Measurements from ENCODE around the gene SEC11C. TPM values are rescaled to one million over a fixed set of nuclear protein-coding genes. Genes with fewer than 3 reads are reported as not detected.

The SEC11C gene
- total and polyA plus RNA-seq, 12 donors: 13.1 to 63.0 (median 21.0) TPM

GRCh38 chr18:59148192-59148591 lies 8.5 kb downstream of the SEC11C start:
- no peak overlapping the region for H3K4me3 ChIP-seq
- H3K36me3 ChIP-seq: peaks cover 0 to 38% (median 16%) of the 10 kb centered on the region in 9 donors
- peaks cover 0 to 17% (median 5%) of the 10 kb centered on the region in 9 donors for H3K4me1 ChIP-seq
- H3K27ac ChIP-seq: no peak overlapping the region
- DNase-seq (no peak), ATAC-seq (no peak)
- no peaks in the 10 kb centered on the region for H3K9me3 ChIP-seq
- no peaks in the 10 kb centered on the region for H3K27me3 ChIP-seq
- TF ChIP-seq CTCF (IDR thresholded peaks at IDR 0.05): no peak
- WGBS, 2 donors: 88 to 95% methylated on average over 8 of the region's 8 CpGs
- intact Hi-C loops (cut with DNase I): no loop called here

- ATAC-seq (no peak), DNase-seq (no peak)
- Histone ChIP-seq H3K9me3 (no peaks in the 10 kb centered on the region), H3K27me3 (no peaks in the 10 kb centered on the region), H3K4me1 (peaks cover 0 to 17% (median 5%) of the 10 kb centered on the region in 9 donors), H3K4me3 (no peak overlapping the region), H3K36me3 (peaks cover 0 to 46% (median 16%) of the 10 kb centered on the region in 9 donors), H3K27ac (no peak overlapping the region)
- intact Hi-C loops (cut with DNase I): no loop called here
- 89 to 91% methylated on average over 2 of the region's 2 CpGs for WGBS, 2 donors
- no peak for TF ChIP-seq CTCF (IDR thresholded peaks at IDR 0.05)
Observed at GRCh38 chr18:59149007-59149406, 9.3 kb downstream of the SEC11C start.

- TF ChIP-seq CTCF (IDR thresholded peaks at IDR 0.05): no peak
- H3K27ac ChIP-seq: no peak overlapping the region
- 93 to 97% methylated on average over 8 of the region's 8 CpGs for WGBS, 2 donors
- peaks cover 0 to 17% (median 5%) of the 10 kb centered on the region in 9 donors for H3K4me1 ChIP-seq
- ATAC-seq (no peak), DNase-seq (no peak)
- H3K27me3 ChIP-seq: no peaks in the 10 kb centered on the region
- H3K36me3 ChIP-seq: peaks cover 0 to 50% (median 16%) of the 10 kb centered on the region in 9 donors
- H3K4me3 ChIP-seq: no peak overlapping the region
- intact Hi-C loops (cut with DNase I): no loop called here
- no peaks in the 10 kb centered on the region for H3K9me3 ChIP-seq
Observed at GRCh38 chr18:59149416-59149815, 9.7 kb downstream of the SEC11C start.

- Histone ChIP-seq H3K27ac (no peak overlapping the region), H3K27me3 (no peaks in the 10 kb centered on the region), H3K9me3 (no peaks in the 10 kb centered on the region), H3K36me3 (peaks cover 0 to 59% (median 16%) of the 10 kb centered on the region in 9 donors), H3K4me3 (no peak overlapping the region), H3K4me1 (peaks cover 0 to 17% (median 5%) of the 10 kb centered on the region in 9 donors)
- DNase-seq: no peak
- intact Hi-C loops (cut with DNase I): no loop called here
- WGBS, 2 donors: 91 to 92% methylated on average over 11 of the region's 11 CpGs
- ATAC-seq: no peak
- TF ChIP-seq CTCF (IDR thresholded peaks at IDR 0.05): no peak
Observed at GRCh38 chr18:59150236-59150635, 10.6 kb downstream of the SEC11C start.
